Tibial artery (tissue), 4 donors: ENCODE results near the gene SLC39A10.

ENCODE experiments used
- DNase-seq, 2 donors: peaks; one replicate each; pipeline ENCODE4 v3.0.0-alpha.2; 2019
- H3K27ac ChIP-seq, 2 donors: fragments of 200-600 bp; sonication (generic) in 1 of 2; 1 replicate in 1 of 2; 2 replicates in 1 of 2; pipeline ENCODE4 v1.5.1; 2018 to 2019; ENCODE audit warnings: mild to moderate bottlenecking in 1 of 2
- H3K27me3 ChIP-seq, 2 donors: fragments of 200-600 bp; sonication (generic) in 1 of 2; one replicate each; pipeline versions ENCODE4 v1.5.1 to v1.6.0; 2016 to 2019
- H3K36me3 ChIP-seq, 3 donors: fragments of 200-600 bp; sonication (generic) in 2 of 3; one replicate each; pipeline ENCODE4 v1.5.1; 2016 to 2019; ENCODE audit warnings: mild to moderate bottlenecking in 2 of 3
- H3K4me1 ChIP-seq, 4 donors: fragments of 200-600 bp; sonication (generic) in 2 of 4; 1 replicate in 3 of 4; 2 replicates in 1 of 4; pipeline ENCODE4 v1.5.1; 2016 to 2019
- H3K4me3 ChIP-seq, 2 donors: fragments of 200-600 bp; sonication (generic) in 1 of 2; 1 replicate in 1 of 2; 2 replicates in 1 of 2; pipeline ENCODE4 v1.5.1; 2018 to 2019; ENCODE audit warnings: mild to moderate bottlenecking in 2 of 2
- H3K9me3 ChIP-seq, 3 donors: fragments of 200-600 bp; sonication (generic) in 1 of 3; one replicate each; pipeline ENCODE4 v1.5.1; 2016 to 2019
- CTCF ChIP-seq, 2 experiments: fragments of 200-600 bp in 1 of 2; fragments of 450-650 bp in 1 of 2; IDR thresholded peaks; one replicate each; pipeline ENCODE4 v1.5.1; 2017 to 2019; ENCODE audit warnings: antibody characterized with exemption in 2 of 2, mild to moderate bottlenecking in 1 of 2, moderate library complexity in 1 of 2
- intact Hi-C: fragments of 100-400 bp; cut with DNase I; formaldehyde crosslinking; loops from one replicate; pipeline ENCODE4 v1.15.0; 2023; ENCODE audit warnings: low total_unique reads

Gene SLC39A10

GRCh38 chr2:195732574-195732973, 75.5 kb downstream of the SLC39A10 start:
- Histone ChIP-seq H3K4me1 (no peaks in the 10 kb centered on the region), H3K36me3 (peaks cover 32 to 38% (median 34%) of the 10 kb centered on the region in 3 donors), H3K27ac (no peak overlapping the region), H3K27me3 (no peaks in the 10 kb centered on the region), H3K4me3 (no peak overlapping the region), H3K9me3 (no peaks in the 10 kb centered on the region)
- no peak for TF ChIP-seq CTCF (IDR thresholded peaks at IDR 0.05)
- DNase-seq: no peak
- intact Hi-C loops: no loop called here

- Histone ChIP-seq H3K27ac (no peak overlapping the region), H3K4me1 (no peaks in the 10 kb centered on the region), H3K4me3 (no peak overlapping the region), H3K9me3 (no peaks in the 10 kb centered on the region), H3K36me3 (peaks cover 32 to 41% (median 34%) of the 10 kb centered on the region in 3 donors), H3K27me3 (no peaks in the 10 kb centered on the region)
- intact Hi-C loops: no loop called here
- TF ChIP-seq CTCF (IDR thresholded peaks at IDR 0.05): no peak
- DNase-seq: no peak
Observed at GRCh38 chr2:195733831-195734230, 76.8 kb downstream of the SLC39A10 start.

GRCh38 chr2:195734395-195734794, 77.4 kb downstream of the SLC39A10 start:
- H3K27me3 ChIP-seq: no peaks in the 10 kb centered on the region
- TF ChIP-seq CTCF (IDR thresholded peaks at IDR 0.05): no peak
- intact Hi-C loops: no loop called here
- H3K4me3 ChIP-seq: no peak overlapping the region
- no peaks in the 10 kb centered on the region for H3K4me1 ChIP-seq
- H3K36me3 ChIP-seq: peaks cover 27 to 35% (median 34%) of the 10 kb centered on the region in 3 donors
- no peak for DNase-seq
- H3K27ac ChIP-seq: no peak overlapping the region
- H3K9me3 ChIP-seq: no peaks in the 10 kb centered on the region

- Histone ChIP-seq H3K4me3 (no peak overlapping the region), H3K4me1 (no peaks in the 10 kb centered on the region), H3K27ac (no peak overlapping the region), H3K36me3 (peaks cover 24 to 36% (median 33%) of the 10 kb centered on the region in 3 donors), H3K9me3 (no peaks in the 10 kb centered on the region), H3K27me3 (no peaks in the 10 kb centered on the region)
- intact Hi-C loops: no loop called here
- DNase-seq: no peak
- no peak for TF ChIP-seq CTCF (IDR thresholded peaks at IDR 0.05)
Observed at GRCh38 chr2:195734931-195735330, 77.9 kb downstream of the SLC39A10 start.

GRCh38 chr2:195735347-195735746, 78.3 kb downstream of the SLC39A10 start:
- Histone ChIP-seq H3K36me3 (peaks cover 21 to 35% (median 32%) of the 10 kb centered on the region in 3 donors), H3K27me3 (no peaks in the 10 kb centered on the region), H3K4me3 (no peak overlapping the region), H3K4me1 (no peaks in the 10 kb centered on the region), H3K9me3 (no peaks in the 10 kb centered on the region), H3K27ac (no peak overlapping the region)
- DNase-seq: no peak
- TF ChIP-seq CTCF (IDR thresholded peaks at IDR 0.05): no peak
- intact Hi-C loops: no loop called here
